ENCODE results near the gene WRAP73. TPM values are rescaled to one million over a fixed set of nuclear protein-coding genes. Genes with fewer than 3 reads are reported as not detected.

Gene WRAP73
- total and polyA plus RNA-seq, 12 donors: 5.1 to 29.6 (median 18.1) TPM

GRCh38 chr1:3600354-3600753 lies 49.5 kb downstream of the WRAP73 start:
- intact Hi-C loops (cut with DNase I): loop anchor here in 1 of 2 donors (5.0 kb wide), 1 partner anchor 108 kb away; no protein-coding TSS in a partner anchor
- WGBS, 4 donors: 79 to 87% (median 84%) methylated on average over 5 to 10 of the region's 10 CpGs
- DNase-seq: no peak
- TF ChIP-seq POLR2A (IDR thresholded peaks at IDR 0.05) (no peak), CTCF (IDR thresholded peaks at IDR 0.05) (no peak)
- Histone ChIP-seq H3K27me3 (peaks cover 4% of the 10 kb centered on the region), H3K36me3 (replicated peaks in 1 of 2) (no peaks in the 10 kb centered on the region), H3K27ac (no peak overlapping the region), H3K9me3 (replicated peaks in 1 of 3) (no peaks in the 10 kb centered on the region), H3K4me1 (replicated peaks in 1 of 2) (peaks cover 0 to 9% of the 10 kb centered on the region in 2 donors), H3K4me3 (no peak overlapping the region)

- WGBS, 4 donors: 71 to 80% (median 75%) methylated on average over 6 to 15 of the region's 15 CpGs
- TF ChIP-seq CTCF (IDR thresholded peaks at IDR 0.05): no peak
- Histone ChIP-seq H3K27me3 (peaks cover 4% of the 10 kb centered on the region), H3K27ac (no peak overlapping the region), H3K9me3 (replicated peaks in 1 of 3) (no peaks in the 10 kb centered on the region), H3K36me3 (replicated peaks in 1 of 2) (no peaks in the 10 kb centered on the region), H3K4me1 (replicated peaks in 1 of 2) (peaks cover 0 to 9% of the 10 kb centered on the region in 2 donors), H3K4me3 (no peak overlapping the region)
- intact Hi-C loops (cut with DNase I): loop anchor here in 1 of 2 donors (5.0 kb wide), 1 partner anchor 108 kb away; no protein-coding TSS in a partner anchor
- no peak for DNase-seq
These were observed 50.1 kb downstream of the WRAP73 start for GRCh38 chr1:3599816-3600215.

GRCh38 chr1:3599286-3599811 lies 50.6 kb downstream of the WRAP73 start:
- TF ChIP-seq CTCF (IDR thresholded peaks at IDR 0.05): no peak
- TF ChIP-seq POLR2A (IDR thresholded peaks at IDR 0.05): no peak
- no peaks in the 10 kb centered on the region for H3K9me3 ChIP-seq (replicated peaks in 1 of 3)
- no peak for DNase-seq
- H3K27me3 ChIP-seq: peaks cover 4% of the 10 kb centered on the region
- no peak overlapping the region for H3K4me3 ChIP-seq
- no peaks in the 10 kb centered on the region for H3K36me3 ChIP-seq (replicated peaks in 1 of 2)
- WGBS, 4 donors: 79 to 100% (median 82%) methylated on average over 1 to 16 of the region's 16 CpGs
- H3K27ac ChIP-seq: no peak overlapping the region
- H3K4me1 ChIP-seq (replicated peaks in 1 of 2): peaks cover 0 to 9% of the 10 kb centered on the region in 2 donors
- intact Hi-C loops (cut with DNase I): no loop called here

- H3K27ac ChIP-seq: no peak overlapping the region
- no peak for TF ChIP-seq CTCF (IDR thresholded peaks at IDR 0.05)
- no peak for TF ChIP-seq POLR2A (IDR thresholded peaks at IDR 0.05)
- no peaks in the 10 kb centered on the region for H3K9me3 ChIP-seq (replicated peaks in 1 of 3)
- no peak overlapping the region for H3K4me3 ChIP-seq
- 21 to 100% (median 45%) methylated on average over 1 to 30 of the region's 30 CpGs for WGBS, 4 donors
- intact Hi-C loops (cut with DNase I): no loop called here
- H3K36me3 ChIP-seq (replicated peaks in 1 of 2): no peaks in the 10 kb centered on the region
- peaks cover 4% of the 10 kb centered on the region for H3K27me3 ChIP-seq
- DNase-seq: no peak
- H3K4me1 ChIP-seq (replicated peaks in 1 of 2): peaks cover 0 to 9% of the 10 kb centered on the region in 2 donors
These were observed 51.2 kb downstream of the WRAP73 start for GRCh38 chr1:3598522-3599285.

Measured in adrenal gland (tissue), 12 donors.